PFSK-1 (cell line): ENCODE data around the gene CTBP1. TPM values are rescaled to one million over a fixed set of nuclear protein-coding genes. Genes with fewer than 3 reads are reported as not detected.

ENCODE experiments used
- FOXP2 ChIP-seq: optimal IDR thresholded peaks from 2 replicates; pipeline ENCODE3; 2011; ENCODE audit warnings: borderline replicate concordance, control low read depth, inconsistent platforms; ENCODE audit not compliant: insufficient read depth; ENCODE audit errors: extremely low read length, extremely low read depth
- POLR2AphosphoS5 ChIP-seq: IDR thresholded peaks from 2 replicates; pipeline ENCODE4 v1.6.1; 2012; ENCODE audit warnings: low read depth, mild to moderate bottlenecking, control low read depth, low read length, moderate library complexity
- SIN3A ChIP-seq: IDR thresholded peaks from 2 replicates; pipeline ENCODE4 v1.6.1; 2012; ENCODE audit warnings: mild to moderate bottlenecking, low read length, moderate library complexity, borderline replicate concordance; ENCODE audit not compliant: insufficient read depth
- TAF1 ChIP-seq: IDR thresholded peaks from 2 replicates; pipeline ENCODE4 v1.6.1; 2012; ENCODE audit warnings: low read length, control low read depth, borderline replicate concordance; ENCODE audit not compliant: insufficient read depth
- polyA plus RNA-seq: library from polyadenylated mRNA; unstranded; fragments of >200 nt; gene quantifications from one replicate; pipeline ENCODE4 v1.2.1, GENCODE V29; 2012; ENCODE audit warnings: low read depth, missing spikeins; ENCODE audit not compliant: insufficient read length
- TF ChIP-seq, protein P1 (sequence below), 2 experiments: IDR thresholded peaks; 2 replicates each; pipeline versions ENCODE4 v1.6.1 to v1.8.0; 2011 to 2012; ENCODE audit warnings: low read depth in 2 of 2, low read length in 2 of 2, control low read depth in 1 of 2, inconsistent platforms in 1 of 2, mild to moderate bottlenecking in 1 of 2, moderate library complexity in 1 of 2; ENCODE audit not compliant: insufficient read depth in 1 of 2

CTBP1 gene
- polyA plus RNA-seq: 282 TPM

DNA sequence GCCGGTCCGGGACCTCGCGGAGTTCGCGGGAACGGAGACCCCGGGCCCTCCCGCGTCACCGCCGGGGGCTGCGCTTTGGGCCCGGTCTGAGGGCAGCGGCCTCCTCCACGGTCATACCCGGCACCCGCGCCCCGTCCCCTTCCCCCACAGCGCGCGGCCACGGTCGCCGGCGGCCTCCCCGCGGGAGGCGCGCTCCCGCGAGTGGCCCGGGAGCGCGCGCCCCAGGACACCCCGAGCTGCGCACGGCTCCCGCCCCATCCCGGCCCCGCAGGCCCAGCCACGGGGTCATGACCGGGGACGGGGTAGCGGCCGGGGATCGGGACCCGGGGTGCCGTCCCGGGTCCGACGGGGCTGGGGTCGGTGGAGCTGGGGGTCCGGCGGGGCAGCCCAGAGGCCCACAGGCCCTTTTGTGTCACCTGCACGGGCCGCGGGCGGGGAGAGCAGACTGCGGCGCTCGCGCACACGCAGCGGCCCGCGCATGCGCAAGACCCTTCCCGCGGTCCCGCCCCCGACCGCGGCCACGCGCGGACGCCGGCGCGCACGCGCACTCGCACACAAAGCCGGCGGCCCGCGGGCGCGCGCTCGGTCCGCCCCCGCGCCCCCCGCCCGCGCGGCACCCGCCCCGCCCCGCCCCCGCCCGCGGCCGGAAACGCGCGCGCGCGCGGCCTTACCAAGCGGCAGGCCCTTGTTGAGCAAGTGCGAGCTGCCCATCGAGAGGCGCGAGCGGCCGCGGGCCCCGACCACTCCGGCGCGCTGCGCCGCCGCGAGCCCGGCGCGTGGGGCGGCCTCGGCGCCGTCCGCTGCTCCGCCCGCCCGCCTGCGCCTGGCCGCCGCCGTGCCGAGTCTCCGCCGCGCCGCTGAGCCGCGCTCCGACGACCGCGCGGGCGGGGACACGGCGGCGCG, at the start of gene CTBP1:
Gene CTBP1 (minus strand): TSS at position 886 of the 903 bp plus-strand sequence. CDS start 7,799 bp downstream, outside the sequence.
- no peak for TF ChIP-seq SIN3A
- TF ChIP-seq TAF1: no peak
- TF ChIP-seq POLR2AphosphoS5: no peak
- TF ChIP-seq, protein P1, sequence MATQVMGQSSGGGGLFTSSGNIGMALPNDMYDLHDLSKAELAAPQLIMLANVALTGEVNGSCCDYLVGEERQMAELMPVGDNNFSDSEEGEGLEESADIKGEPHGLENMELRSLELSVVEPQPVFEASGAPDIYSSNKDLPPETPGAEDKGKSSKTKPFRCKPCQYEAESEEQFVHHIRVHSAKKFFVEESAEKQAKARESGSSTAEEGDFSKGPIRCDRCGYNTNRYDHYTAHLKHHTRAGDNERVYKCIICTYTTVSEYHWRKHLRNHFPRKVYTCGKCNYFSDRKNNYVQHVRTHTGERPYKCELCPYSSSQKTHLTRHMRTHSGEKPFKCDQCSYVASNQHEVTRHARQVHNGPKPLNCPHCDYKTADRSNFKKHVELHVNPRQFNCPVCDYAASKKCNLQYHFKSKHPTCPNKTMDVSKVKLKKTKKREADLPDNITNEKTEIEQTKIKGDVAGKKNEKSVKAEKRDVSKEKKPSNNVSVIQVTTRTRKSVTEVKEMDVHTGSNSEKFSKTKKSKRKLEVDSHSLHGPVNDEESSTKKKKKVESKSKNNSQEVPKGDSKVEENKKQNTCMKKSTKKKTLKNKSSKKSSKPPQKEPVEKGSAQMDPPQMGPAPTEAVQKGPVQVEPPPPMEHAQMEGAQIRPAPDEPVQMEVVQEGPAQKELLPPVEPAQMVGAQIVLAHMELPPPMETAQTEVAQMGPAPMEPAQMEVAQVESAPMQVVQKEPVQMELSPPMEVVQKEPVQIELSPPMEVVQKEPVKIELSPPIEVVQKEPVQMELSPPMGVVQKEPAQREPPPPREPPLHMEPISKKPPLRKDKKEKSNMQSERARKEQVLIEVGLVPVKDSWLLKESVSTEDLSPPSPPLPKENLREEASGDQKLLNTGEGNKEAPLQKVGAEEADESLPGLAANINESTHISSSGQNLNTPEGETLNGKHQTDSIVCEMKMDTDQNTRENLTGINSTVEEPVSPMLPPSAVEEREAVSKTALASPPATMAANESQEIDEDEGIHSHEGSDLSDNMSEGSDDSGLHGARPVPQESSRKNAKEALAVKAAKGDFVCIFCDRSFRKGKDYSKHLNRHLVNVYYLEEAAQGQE (IDR thresholded peaks at IDR 0.05; ENCODE audit: insufficient read depth in 1 of 2, low read depth in 2 of 2, low read length in 2 of 2): no peak
- no peak for TF ChIP-seq FOXP2

DNA sequence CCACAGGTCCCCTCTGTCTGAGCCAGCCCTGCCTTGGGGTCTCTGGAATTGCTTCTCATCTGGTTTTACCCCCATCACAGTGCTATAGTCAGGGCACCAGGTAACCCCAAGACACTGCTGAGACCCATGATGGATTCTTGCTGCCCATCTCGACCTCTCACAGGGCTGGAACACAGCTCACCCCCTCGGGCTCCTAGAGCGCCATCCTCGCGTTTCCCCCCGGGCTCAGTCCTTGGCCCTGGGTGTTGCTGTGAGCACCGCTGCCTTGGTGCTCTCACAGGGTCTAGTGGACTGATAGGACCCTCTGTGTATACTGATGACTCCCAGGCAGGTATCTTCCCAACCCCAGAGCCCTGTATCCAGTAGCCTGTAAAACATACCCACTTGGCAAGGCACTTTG, 49.5 kb upstream of the CTBP1 start:
- TF ChIP-seq, protein P1 (IDR thresholded peaks at IDR 0.05; ENCODE audit: insufficient read depth in 1 of 2, low read depth in 2 of 2, low read length in 2 of 2): no peak
- TF ChIP-seq POLR2AphosphoS5 (no peak), FOXP2 (no peak), SIN3A (no peak)

DNA sequence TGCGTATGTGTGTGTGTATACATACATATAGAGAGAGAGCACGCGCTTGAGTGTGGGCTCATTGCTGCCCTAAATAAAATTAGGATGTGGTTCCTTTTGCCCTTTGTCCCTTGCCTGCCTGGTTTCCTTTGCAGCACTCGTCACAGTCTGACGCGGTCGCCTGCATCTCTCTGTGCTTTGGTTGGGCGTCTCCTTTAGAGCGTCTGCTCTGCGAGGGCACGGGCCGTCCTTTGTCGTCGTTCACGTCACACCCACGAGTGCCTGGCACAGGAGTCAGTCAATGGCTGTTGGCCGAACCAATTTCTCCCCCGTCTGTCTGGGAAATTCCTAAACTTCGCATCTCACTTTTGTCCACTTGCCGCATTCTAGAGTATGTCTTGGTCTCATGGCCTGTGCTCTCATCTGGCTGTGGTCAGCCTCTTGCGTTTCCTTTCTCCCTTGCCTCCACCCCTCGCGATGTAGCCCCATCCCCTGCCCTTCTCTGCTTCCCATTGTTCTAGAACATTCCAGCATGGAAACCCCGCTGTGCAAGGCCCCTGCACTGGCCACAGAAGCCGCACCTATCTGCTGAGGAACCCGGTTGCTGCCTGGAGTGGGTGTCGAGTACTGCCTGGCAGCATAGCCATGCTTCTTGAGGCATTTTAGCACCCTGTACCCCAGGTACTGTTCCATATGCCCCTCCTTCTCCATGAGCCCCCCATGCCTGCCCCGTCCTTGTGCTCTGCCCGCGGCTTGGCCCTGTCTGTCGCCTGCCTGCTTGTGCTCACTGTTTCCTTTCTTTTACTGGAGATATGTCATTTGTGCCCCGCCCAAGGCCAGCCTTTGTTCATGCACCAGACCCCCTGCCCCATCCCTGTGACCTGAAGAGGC, 48.8 kb upstream of the CTBP1 start:
- TF ChIP-seq POLR2AphosphoS5 (no peak), TAF1 (no peak)

DNA sequence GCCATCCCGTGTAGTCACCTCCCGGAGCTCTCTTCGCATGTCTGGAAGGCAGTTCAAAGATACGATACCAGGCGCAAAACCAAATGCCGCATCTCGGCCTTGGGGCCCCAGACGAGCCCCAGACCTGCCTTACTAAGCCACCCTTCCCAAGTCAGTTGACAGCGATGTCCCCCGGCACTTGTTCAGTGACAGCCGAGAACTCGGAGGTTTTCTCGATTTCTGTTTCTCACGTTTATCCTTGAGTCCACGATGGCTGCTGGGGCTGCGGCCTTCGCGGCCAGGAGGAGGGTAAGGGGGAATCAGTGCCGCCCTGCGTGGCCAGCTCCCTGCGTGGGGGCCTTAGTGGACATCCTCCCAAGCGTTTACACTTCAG, 48.1 kb upstream of the CTBP1 start:
- TF ChIP-seq TAF1 (no peak), FOXP2 (no peak), POLR2AphosphoS5 (no peak), SIN3A (no peak)
- TF ChIP-seq, protein P1 (IDR thresholded peaks at IDR 0.05; ENCODE audit: insufficient read depth in 1 of 2, low read depth in 2 of 2, low read length in 2 of 2): no peak

DNA sequence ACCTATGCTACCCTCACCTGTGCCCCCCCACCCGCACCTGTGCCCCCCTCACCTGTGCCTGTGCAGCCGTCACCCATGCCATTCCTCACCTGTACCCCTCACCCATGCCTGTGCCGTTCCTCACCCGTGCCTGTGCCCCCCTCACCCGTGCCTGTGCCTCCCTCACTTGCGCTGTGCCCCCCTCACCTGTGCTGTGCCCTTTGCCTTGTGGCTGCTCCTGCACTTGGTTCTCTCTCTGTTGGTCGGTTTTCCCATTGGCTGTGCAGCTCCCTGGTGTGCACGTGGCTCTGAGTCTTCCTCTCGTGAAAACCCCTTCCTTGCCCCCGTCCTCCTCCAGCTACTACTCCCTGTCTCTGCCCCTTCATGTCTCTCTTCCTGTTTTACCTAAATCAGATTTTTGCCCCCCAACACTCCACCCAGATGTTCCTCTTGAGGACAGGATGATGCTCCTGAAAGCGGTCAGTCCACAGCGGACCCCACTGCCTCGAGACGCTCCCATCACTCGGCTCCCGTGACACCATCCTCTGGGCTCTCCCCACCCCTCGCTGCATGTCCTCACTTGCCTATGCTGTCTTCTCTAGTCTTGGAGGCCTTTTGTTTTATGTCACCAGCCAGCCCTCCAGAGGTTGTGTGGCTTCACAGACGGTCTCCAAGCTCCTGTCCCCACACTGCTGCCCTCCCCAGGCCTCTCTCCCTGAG, 47.5 kb upstream of the CTBP1 start:
- TF ChIP-seq POLR2AphosphoS5 (no peak), TAF1 (no peak)
